Inflammatory macrophage (primary cell): ENCODE measurements around the gene SLC27A6.
"Not testable (repeated sequence)": the region's sequence is repeated elsewhere in the genome, so short reads cannot be mapped to it uniquely, and the experiment has no call there.

Source experiments
- DNase-seq, 2 donors: peaks; one replicate each; pipeline ENCODE4 v3.0.0-alpha.2; 2020 to 2022
- total RNA-seq, 18 experiments: gene quantifications; one replicate each; lab custom pipeline; 2026; ENCODE audit warnings: mixed read lengths in 6 of 18, inconsistent platforms in 2 of 18; lab: John Stamatoyannopoulos, UW

SLC27A6 gene, protein sequence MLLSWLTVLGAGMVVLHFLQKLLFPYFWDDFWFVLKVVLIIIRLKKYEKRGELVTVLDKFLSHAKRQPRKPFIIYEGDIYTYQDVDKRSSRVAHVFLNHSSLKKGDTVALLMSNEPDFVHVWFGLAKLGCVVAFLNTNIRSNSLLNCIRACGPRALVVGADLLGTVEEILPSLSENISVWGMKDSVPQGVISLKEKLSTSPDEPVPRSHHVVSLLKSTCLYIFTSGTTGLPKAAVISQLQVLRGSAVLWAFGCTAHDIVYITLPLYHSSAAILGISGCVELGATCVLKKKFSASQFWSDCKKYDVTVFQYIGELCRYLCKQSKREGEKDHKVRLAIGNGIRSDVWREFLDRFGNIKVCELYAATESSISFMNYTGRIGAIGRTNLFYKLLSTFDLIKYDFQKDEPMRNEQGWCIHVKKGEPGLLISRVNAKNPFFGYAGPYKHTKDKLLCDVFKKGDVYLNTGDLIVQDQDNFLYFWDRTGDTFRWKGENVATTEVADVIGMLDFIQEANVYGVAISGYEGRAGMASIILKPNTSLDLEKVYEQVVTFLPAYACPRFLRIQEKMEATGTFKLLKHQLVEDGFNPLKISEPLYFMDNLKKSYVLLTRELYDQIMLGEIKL
- total RNA-seq = 0 to 0.11 (median 0) reads per million in 18 experiments

DNA sequence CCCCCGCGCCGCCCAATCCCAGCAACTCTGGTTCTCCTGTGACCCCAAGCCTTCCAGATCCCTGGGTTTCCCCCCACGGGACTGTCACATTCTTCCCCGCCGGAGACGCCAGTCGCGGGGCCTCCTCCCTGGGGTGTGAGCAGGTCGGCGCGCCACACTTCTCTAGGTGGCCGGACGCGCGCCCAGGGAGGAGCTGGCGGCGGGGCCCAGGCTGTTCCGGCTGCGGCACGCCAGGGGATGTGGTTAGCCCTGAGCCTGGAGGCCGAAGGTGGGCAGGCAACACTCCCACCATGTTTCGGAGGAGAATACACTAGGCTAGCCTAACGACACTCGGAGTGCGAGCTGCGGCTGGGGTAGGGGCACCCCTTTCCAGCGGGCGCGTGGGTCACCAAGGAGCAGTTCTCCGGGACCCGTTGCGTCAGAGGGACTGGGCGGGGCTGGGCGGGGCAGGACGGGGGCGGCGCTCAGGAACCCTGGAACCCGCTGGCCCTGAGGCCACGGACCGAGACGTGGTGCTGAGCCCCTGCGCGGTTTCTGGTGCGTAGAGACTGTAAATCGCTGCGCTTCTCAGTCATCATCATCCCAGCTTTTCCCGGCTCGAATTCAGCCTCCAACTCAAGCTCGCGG is at the start of gene SLC27A6:
Gene SLC27A6, plus strand, starts transcription at position 478 of the 627 bp plus-strand sequence. CDS start 650 bp downstream, outside the sequence.
- no peak for DNase-seq

DNA sequence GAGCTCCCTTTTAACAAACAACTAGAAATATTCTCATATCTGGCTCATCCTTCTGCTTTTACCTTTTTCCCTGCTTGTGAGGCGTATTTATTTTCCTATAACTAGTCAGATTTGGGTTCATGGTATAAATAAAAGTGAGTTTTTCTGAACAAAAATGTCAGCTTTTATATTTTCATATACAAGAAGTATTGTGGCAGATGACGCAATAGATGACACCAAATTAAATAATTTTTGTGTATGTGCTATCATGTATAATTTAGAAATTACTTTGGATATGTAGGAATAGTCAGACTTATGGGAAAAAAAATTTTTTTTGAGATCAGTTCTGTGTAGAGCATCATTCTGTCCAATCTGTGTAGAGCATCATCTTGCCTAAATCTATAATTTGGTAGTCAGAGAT is 45.7 kb upstream of the SLC27A6 start:
- no peak for DNase-seq

DNA sequence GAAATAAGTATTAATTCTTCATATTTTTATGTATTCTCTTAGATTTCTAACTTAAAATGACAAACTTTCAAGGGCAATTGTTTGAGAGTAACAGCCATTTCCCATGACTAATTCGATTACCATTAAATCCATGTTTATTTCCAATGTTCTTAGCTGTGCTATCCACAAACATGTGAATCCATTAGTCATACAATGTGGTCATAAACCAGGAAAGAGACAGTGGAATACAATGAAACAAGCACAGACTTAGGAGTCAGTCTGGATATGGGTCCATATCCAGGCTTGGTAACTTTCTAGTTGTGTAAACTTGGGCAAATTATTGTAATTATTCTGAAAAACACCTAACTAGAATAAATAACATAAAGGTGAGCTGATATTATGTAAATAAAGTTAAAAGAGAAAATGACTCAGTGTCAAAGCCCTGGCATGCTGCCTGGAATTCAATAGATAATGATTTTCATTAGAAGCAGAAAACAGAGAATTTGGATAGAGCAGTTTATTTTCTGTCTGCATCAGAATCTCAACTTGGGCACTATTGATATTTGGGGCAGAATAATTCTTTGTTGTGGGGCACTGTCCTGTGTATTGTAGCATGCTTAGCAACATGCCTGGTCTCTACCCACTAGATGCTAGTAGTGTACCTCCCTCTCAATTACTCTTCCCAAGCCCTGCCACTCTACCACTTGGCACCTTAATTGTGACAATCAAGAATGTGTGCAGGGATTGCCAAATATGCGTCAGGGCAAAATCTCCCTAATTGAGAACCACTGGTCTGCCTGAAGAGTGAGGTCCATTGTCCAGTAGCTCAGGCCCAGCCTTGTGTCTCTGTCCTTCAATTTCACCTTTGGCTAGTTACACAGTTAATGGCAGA is 44.7 kb upstream of the SLC27A6 start:
- DNase-seq = no peak

DNA sequence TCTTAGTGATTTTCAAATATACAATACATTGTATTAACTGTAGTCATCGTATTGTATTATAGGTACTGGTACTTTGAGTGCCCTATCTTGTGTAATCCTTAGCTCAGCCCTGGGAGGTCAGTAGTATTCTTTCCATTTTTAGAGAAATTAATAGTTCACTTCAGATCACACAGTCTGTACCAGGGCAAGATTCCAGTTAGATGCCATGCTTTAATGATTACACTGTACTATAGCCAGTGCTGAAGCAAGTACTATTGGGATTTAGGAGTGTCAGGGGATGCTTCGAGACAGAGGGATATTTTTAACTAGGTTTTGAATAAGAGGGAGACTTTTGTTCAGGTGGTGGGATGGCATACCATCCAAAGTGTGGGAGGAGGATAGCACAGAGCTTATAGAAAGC is 41.0 kb upstream of the SLC27A6 start:
- DNase-seq = no peak

DNA sequence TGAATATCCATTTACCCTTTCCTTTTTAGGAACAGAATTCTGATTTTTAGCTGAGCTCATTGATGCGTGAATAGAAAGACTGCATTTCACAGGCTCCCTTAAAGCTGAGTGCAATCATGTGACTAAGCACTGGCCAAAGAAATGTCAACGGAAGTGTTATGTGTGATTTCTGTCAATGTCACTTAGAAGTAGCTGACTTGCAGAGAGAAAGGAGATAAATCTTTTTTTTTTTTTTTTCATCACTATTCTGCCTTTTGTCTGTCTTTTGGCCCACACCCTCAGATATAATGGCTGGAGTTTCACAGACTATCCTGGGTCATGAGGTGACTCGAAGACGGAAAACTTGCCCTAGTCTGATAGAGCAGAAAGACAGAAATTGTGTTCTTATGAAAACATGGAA is 39.3 kb upstream of the SLC27A6 start:
- no peak for DNase-seq

DNA sequence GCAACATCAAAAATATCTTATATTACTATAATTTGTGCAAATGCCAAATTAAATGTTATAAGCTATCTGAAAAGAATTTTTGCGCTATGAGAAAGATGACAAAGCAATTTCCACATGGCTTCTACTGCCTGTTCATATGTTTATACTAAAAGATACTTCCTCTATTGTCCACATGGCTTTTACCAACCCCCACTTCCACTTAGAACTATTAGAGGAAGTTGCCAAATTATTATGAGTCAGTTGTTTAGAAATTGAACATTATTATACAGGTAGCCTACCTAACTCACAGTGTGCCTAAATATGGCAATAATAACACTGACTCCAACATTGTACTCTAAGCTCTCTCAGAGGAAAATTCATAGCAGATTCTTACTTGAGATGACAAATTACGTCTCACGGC is 37.6 kb upstream of the SLC27A6 start:
- DNase-seq = peak; percentile 45 to 83

DNA sequence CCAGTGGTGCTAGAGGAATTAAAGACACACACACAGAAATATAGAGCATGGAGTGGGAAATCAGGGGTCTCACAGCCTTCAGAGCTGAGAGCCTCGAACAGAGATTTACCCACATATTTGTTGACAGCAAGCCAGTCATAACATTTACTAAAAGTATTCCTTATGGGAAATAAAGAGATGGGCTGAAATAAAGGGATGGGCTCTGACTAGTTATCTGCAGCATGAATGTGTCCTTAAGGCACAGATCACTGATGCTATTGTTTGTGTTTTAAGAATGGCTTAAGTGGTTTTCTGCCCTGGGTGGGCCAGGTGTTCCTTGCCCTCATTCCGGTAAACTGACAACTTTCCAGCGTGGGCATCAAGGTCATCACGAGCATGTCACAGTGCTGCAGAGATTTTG is 33.1 kb upstream of the SLC27A6 start:
- DNase-seq = not testable (repeated sequence)

DNA sequence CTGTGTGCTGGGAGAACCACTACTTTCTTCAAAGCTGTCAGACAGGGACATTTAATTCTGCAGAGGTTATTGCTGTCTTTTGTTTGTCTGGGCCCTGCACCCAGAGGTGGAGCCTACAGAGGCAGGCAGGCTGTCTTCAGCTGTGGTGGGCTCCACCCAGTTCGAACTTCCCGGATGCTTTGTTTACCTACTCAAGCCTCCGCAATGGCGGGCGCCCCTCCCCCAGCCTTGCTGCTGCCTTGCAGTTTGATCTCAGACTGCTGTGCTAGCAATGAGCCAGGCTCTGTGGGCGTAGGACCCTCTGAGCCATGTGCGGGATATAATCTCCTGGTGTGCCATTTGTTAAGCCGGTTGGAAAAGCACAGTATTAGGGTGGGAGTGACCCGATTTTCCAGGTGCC is 22.2 kb upstream of the SLC27A6 start:
- DNase-seq = not testable (repeated sequence)

DNA sequence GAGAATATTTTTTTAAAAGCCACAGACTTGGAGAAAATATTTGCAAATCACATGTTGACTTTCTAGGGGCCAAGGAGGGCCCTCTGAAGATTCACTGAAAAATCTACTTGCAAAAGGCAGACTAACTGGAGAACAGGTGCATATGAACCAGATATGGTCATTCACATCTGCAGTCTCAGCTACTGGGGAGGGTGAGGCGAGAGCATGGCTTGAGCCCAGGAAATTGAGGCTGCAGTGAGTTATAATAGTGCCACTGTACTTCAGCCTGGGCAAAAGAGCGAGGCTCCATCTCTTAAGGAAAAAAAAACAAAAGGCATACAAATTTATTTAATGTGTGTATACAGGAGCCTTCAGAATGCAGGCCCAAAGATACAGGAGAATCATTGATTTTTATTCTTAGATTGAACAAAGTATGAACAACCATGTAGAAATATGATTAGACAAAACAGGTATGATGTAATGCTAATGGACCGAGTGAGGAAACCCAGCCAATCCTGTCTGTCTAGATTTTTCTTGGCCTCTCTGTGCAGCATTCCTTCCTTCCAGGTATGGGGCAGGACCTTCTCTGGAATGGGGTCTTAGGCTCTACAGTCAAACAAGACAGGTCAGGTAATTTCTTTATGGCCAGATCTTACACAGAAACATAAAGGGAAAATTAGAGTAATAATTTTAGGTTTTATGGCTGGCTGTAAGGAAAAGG is 15.3 kb upstream of the SLC27A6 start:
- DNase-seq = no peak

DNA sequence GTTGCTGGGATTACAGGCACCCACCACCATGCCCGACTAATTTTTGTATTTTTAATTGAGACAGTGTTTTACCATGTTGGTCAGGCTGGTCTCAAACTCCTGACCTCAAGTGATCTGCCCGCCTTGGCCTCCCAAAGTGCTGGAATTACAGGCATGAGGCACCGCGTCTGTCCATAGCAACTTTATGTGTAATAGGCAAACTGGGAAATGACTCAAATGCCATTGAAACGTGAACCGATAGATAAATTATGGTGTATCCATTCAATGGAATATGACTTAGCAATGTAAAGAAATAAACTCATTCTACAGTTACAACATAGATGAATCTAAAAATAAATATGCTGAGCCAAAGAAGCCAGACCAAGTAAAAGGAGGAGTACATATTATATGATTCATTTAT is 14.0 kb upstream of the SLC27A6 start:
- DNase-seq = not testable (repeated sequence)

DNA sequence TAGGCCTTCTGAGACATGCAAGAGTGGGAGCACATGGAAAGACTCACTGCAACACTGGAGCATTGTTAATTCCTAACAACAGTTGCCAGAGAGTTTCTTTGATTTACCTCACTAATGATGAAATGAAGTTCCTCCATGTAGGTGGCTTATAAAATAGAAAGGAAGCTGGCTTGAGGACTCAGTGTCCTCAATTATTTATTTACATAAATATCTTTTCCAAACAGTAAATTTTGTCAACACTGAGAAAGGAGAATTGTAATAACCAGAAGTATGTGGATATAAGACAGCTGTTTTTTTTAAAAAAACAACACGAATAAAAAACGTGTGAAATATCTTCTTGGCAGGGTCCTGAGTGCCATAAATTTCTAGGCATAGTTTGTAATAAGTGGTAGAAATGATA is 9.1 kb upstream of the SLC27A6 start:
- no peak for DNase-seq

DNA sequence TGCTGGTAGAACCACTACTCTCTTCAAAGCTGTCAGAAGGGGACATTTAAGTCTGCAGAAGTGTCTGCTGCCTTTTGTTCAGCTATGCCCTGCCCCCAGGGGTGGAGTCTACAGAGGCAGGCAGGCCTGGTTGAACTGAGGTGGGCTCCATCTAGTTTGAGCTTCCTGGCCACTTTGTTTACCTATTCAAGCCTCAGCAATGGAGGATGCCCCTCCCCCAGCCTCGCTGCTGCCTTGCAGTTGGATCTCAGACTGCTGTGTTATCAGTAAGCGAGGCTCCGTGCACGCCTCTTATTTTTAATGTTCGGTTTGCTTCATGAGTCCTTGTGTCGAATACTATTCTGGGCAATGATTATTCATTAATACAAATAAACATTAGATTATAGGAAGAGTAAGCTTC is 3.1 kb upstream of the SLC27A6 start:
- DNase-seq = no peak

DNA sequence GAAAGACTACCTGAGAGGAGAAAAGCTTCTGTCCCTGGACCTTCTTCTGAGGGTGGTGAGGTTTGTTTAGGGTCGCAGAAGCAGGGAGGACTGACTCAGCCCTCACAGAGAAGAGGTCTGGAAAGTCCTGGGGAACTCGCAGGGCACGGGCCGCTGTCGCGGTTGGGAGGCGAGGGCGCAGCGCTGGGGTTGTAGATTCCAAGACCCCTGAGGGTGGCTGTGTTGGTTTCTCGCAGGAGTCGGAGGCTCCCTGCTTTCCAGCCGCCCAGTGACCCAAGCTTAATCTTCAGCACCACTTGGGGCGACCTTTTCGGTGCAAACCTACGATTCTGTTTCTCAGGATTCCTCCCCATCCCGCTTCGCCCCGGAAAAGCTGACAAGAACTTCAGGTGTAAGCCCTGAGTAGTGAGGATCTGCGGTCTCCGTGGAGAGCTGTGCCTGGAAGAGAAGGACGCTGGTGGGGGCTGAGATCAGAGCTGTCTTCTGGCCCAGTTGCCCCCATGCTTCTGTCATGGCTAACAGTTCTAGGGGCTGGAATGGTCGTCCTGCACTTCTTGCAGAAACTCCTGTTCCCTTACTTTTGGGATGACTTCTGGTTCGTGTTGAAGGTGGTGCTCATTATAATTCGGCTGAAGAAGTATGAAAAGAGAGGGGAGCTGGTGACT is 482 bp downstream of the SLC27A6 start:
- DNase-seq = no peak

DNA sequence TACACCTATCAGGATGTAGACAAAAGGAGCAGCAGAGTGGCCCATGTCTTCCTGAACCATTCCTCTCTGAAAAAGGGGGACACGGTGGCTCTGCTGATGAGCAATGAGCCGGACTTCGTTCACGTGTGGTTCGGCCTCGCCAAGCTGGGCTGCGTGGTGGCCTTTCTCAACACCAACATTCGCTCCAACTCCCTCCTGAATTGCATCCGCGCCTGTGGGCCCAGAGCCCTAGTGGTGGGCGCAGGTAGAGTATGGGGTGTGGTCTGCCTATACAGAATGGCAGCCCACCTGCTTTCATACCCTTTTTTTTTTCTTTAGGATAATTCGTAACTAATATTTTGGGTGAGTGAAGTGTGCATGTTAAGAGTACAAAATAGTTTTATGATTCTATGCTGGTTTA is 1.1 kb downstream of the SLC27A6 start:
- DNase-seq = no peak

DNA sequence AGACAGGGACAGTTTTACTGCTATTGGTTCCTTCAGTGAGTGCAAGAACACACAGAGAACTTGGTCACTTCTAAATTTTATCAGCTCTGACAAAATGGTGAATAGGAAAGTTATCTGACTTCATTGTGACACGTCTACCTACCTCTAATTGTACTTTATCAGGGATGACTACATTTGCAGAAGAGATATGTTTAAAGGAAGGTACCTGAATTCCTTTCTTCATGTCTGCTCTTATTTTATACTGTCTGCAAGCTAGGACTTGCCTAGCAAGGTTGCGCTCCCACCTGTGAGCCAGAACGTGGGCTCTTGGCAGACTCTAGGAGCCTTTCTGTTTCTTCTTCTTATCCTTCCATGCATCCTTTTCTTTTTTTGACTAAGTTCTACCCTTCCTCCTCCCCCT is 1.6 kb downstream of the SLC27A6 start:
- DNase-seq = no peak

DNA sequence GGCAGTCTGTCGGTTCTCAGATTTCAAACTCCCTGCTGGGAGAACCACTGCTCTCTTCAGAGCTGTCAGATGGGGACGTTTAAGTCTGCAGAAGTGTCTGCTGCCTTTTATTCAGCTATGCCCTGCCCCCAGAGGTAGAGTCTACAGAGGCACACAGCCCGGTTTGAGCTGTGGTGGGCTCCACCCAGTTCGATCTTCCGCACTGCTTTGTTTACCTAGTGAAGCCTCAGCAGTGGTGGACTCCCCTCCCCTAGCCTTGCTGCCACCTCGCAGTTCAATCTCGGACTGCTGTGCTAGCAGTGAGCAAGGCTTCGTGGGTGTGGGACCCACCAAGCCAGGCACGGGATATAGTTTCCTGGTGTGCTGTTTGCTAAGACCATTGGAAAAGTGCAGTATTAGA is 8.0 kb downstream of the SLC27A6 start:
- no peak for DNase-seq

DNA sequence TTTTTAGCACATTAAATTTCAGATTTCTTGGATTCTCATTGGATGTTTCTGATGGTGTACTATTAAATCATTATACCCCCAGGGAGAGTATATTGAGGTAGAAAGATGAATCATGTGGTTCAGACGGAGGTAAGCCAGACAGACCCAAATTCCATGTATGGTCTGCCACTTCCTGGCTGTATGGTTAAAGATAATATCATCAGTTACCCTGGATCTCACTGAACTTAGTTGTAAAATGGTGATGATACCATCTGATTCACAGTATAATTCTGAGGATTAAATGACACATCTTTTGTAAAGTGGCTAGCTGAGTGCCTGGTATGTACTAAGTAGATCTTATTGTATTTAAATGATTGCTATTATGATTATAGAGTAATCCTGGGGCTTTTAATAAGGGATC is 9.3 kb downstream of the SLC27A6 start:
- DNase-seq = no peak

DNA sequence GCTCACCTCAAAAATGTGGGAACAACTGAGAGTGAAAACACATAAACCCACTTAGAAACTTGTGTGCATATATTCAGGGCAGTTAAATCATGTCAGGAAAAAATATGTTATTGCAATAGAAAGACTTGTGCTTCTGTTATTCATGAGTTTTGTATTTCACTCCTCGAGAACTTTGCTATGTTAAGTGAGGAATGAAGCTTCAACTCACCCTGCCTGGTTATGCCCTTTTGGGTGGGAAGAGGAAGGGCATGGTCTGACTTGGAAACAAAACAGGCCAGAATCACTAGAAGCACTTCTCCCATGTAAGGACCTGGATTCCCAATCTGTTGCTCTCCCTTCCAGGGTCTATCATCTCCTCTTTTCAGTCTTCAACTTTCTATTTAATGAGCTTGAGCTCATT is 14.5 kb downstream of the SLC27A6 start:
- DNase-seq = no peak

DNA sequence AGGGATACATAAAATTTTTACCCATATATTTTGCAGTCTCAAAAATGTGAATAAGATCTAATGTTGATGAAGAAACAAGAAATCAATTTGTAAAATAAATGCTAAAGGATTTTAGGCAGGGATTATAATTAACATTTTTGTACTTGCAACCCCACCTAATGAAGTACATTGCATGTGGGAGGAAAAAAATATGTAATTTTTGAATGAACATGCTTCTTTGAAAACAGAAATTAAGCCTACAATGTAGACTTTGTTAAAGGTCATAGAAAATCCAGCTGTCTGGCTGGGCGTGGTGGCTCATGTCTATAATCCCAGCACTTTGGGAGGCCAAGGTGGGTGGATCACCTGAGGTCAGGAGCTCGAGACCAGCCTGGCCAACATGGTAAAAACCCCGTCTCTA is 15.6 kb downstream of the SLC27A6 start:
- DNase-seq = no peak

DNA sequence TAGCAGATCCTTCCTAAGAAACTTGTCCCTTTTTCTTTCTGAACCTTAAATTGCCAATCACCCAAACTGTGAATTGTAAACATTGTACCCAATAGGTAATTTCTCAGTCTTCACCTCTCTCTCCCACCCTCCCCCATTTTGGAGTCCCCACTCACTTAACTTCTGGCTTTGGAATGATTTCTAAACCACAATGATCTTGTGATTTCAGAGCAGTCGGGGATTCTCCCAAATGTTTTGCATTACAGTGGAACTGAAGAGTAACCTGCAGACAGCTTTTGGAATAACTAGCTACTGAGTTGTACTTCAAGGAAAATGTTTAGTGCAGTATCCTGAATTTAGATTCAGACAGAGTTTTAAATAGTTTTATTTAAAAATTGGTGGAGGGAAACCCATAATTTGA is 19.2 kb downstream of the SLC27A6 start:
- no peak for DNase-seq

DNA sequence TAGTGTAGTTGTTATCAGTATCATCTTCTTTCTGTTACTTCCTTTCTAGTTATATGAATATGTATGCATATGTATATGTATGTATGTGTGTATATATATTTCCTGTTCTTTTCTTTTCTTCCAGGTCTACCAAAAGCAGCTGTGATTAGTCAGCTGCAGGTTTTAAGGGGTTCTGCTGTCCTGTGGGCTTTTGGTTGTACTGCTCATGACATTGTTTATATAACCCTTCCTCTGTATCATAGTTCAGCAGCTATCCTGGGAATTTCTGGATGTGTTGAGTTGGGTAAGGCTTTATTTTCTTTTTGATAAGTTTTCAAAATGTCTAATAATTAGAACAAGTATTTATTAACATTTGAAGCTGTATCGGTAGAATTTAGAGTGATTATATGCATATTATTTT is 23.2 kb downstream of the SLC27A6 start:
- DNase-seq = no peak
